Liver (tissue), 9 donors: ENCODE measurements around the gene RECK. TPM values are rescaled to one million over a fixed set of nuclear protein-coding genes. Genes with fewer than 3 reads are reported as not detected.
A peak's percentile ranks its signal among the peaks of the same experiment; 100 is the strongest.

ENCODE experiments used
- DNase-seq: peaks from one replicate; pipeline ENCODE4 v3.0.0-alpha.2; 2017; ENCODE audit warnings: low spot score
- H3K27ac ChIP-seq, 2 donors: one replicate each; pipeline ENCODE4 v1.7.0; 2013; ENCODE audit warnings: inconsistent platforms in 2 of 2, low read length in 2 of 2, control low read depth in 1 of 2, low read depth in 1 of 2, mild to moderate bottlenecking in 1 of 2
- H3K27me3 ChIP-seq, 4 donors: one replicate each; pipeline versions ENCODE4 v1.6.1 to v1.7.0; 2013; ENCODE audit warnings: low read length in 3 of 4, inconsistent platforms in 1 of 4, mild to moderate bottlenecking in 1 of 4, moderate library complexity in 1 of 4; ENCODE audit not compliant: control insufficient read depth in 4 of 4, insufficient read depth in 4 of 4
- H3K36me3 ChIP-seq, 4 donors: one replicate each; pipeline versions ENCODE4 v1.6.1 to v1.7.0; 2013; ENCODE audit warnings: low read length in 3 of 4, mild to moderate bottlenecking in 3 of 4, low read depth in 1 of 4, moderate library complexity in 1 of 4; ENCODE audit not compliant: control insufficient read depth in 4 of 4, insufficient read depth in 3 of 4
- H3K4me1 ChIP-seq, 4 donors: one replicate each; pipeline versions ENCODE4 v1.6.1 to v1.7.0; 2013; ENCODE audit warnings: low read length in 3 of 4, mild to moderate bottlenecking in 3 of 4, moderate library complexity in 1 of 4; ENCODE audit not compliant: control insufficient read depth in 4 of 4, insufficient read depth in 4 of 4
- H3K4me3 ChIP-seq, 3 donors: one replicate each; pipeline versions ENCODE4 v1.6.1 to v1.7.0; 2013; ENCODE audit warnings: low read length in 3 of 3, control low read depth in 1 of 3, low read depth in 1 of 3, mild to moderate bottlenecking in 1 of 3
- H3K9ac ChIP-seq, 2 donors: one replicate each; pipeline ENCODE4 v1.7.0; 2013; ENCODE audit warnings: low read length in 2 of 2, mild to moderate bottlenecking in 2 of 2, moderate library complexity in 2 of 2, control low read depth in 1 of 2, low read depth in 1 of 2
- H3K9me3 ChIP-seq, 4 donors: one replicate each; pipeline versions ENCODE4 v1.6.1 to v1.7.0; 2013; ENCODE audit warnings: low read length in 3 of 4; ENCODE audit not compliant: control insufficient read depth in 4 of 4
- EGR1 ChIP-seq, 2 donors: IDR thresholded peaks; 2 replicates each; pipeline ENCODE4 v1.6.1; 2016 to 2018; ENCODE audit warnings: antibody characterized with exemption in 2 of 2, low read depth in 2 of 2
- FOXA1 ChIP-seq: IDR thresholded peaks from 2 replicates; pipeline ENCODE4 v1.6.1; 2016; ENCODE audit warnings: antibody characterized with exemption
- FOXA2 ChIP-seq: IDR thresholded peaks from 2 replicates; pipeline ENCODE4 v1.6.1; 2016; ENCODE audit warnings: antibody characterized with exemption
- GABPA ChIP-seq, 2 donors: IDR thresholded peaks in 1 of 2; conservative IDR thresholded peaks in 1 of 2; 2 replicates each; pipeline ENCODE4 v1.6.1; 2016; ENCODE audit warnings: antibody characterized with exemption in 2 of 2, mild to moderate bottlenecking in 1 of 2, moderate library complexity in 1 of 2
- HNF4A ChIP-seq, 2 donors: conservative IDR thresholded peaks; 2 replicates each; pipeline ENCODE4 v1.6.1; 2016; ENCODE audit warnings: antibody characterized with exemption in 2 of 2, mild to moderate bottlenecking in 2 of 2
- HNF4G ChIP-seq: IDR thresholded peaks from 2 replicates; pipeline ENCODE4 v1.6.1; 2016; ENCODE audit warnings: antibody characterized with exemption
- JUND ChIP-seq, 2 donors: IDR thresholded peaks; 2 replicates each; pipeline ENCODE4 v1.6.1; 2016; ENCODE audit warnings: antibody characterized with exemption in 2 of 2
- NR2F2 ChIP-seq: IDR thresholded peaks from 2 replicates; pipeline ENCODE4 v1.6.1; 2016; ENCODE audit warnings: antibody characterized with exemption
- RAD21 ChIP-seq, 2 donors: IDR thresholded peaks; 2 replicates each; pipeline ENCODE4 v1.6.1; 2016; ENCODE audit warnings: antibody characterized with exemption in 2 of 2, mild to moderate bottlenecking in 2 of 2
- REST ChIP-seq: IDR thresholded peaks from 2 replicates; pipeline ENCODE4 v1.6.1; 2016; ENCODE audit warnings: antibody characterized with exemption, mild to moderate bottlenecking
- RXRA ChIP-seq, 2 donors: IDR thresholded peaks; 2 replicates each; pipeline ENCODE4 v1.6.1; 2017 to 2018; ENCODE audit warnings: antibody characterized with exemption in 2 of 2, mild to moderate bottlenecking in 1 of 2
- SP1 ChIP-seq: IDR thresholded peaks from 2 replicates; pipeline ENCODE4 v1.6.1; 2018; ENCODE audit warnings: antibody characterized with exemption, mild to moderate bottlenecking
- TAF1 ChIP-seq: conservative IDR thresholded peaks from 2 replicates; pipeline ENCODE4 v1.6.1; 2016; ENCODE audit warnings: antibody characterized with exemption, mild to moderate bottlenecking
- YY1 ChIP-seq: IDR thresholded peaks from 2 replicates; pipeline ENCODE4 v1.6.1; 2016; ENCODE audit warnings: antibody characterized with exemption, mild to moderate bottlenecking
- ZBTB33 ChIP-seq: IDR thresholded peaks from 2 replicates; pipeline ENCODE4 v1.6.1; 2016; ENCODE audit warnings: antibody characterized with exemption
- WGBS: extraction: QIAGEN DNeasy Blood & Tissue Kit; methylation state at CpG from one replicate; pipeline ENCODE4 v1.1.7; 2013; 5-methylcytosine and 5-hydroxymethylcytosine counted together
- polyA plus RNA-seq, 2 donors: library from polyadenylated mRNA; stranded (reverse) in 1 of 2; unstranded in 1 of 2; fragments of 200-250 nt in 1 of 2; fragments of >200 nt in 1 of 2; fragmentation: Nextera tagmentation in 1 of 2; extraction: Ambion mirVana in 1 of 2; gene quantifications; one replicate each; pipeline versions ENCODE4 v1.2.1 to v1.2.3, GENCODE V29; 2013 to 2015
- total RNA-seq, 2 donors: library from RNA; depleted of rRNA; stranded (reverse); fragments of >200 nt; gene quantifications; one replicate each; pipeline ENCODE4 v1.2.3, GENCODE V29; 2014
- TF ChIP-seq, protein P1 (sequence below): IDR thresholded peaks from 2 replicates; pipeline ENCODE4 v1.6.1; 2016; ENCODE audit warnings: antibody characterized with exemption
- TF ChIP-seq, protein P2 (sequence below): IDR thresholded peaks from 2 replicates; pipeline ENCODE4 v1.6.1; 2016; ENCODE audit warnings: antibody characterized with exemption
- TF ChIP-seq, protein P3 (sequence below): fragments of 150-350 bp; IDR thresholded peaks from 2 replicates; pipeline ENCODE4 v1.5.1; 2017; ENCODE audit warnings: improper control_type of control experiment, low read depth, low read length; ENCODE audit not compliant: missing input control
- donor health status: healthy.
- donor health status: healthy.
- donor health status: healthy.
- donor health status: healthy.
- donor health status: healthy.

The RECK gene
- total and polyA plus RNA-seq, 4 donors: 2.1 to 3.5 (median 2.3) TPM

GRCh38 chr9:36151316-36152210, 114.8 kb downstream of the RECK start:
- H3K9me3 ChIP-seq: no peaks in the 10 kb centered on the region
- H3K27me3 ChIP-seq: no peaks in the 10 kb centered on the region
- peak overlapping the region in 1 of 2 donors; percentile 13 for H3K9ac ChIP-seq
- H3K27ac ChIP-seq: peak overlapping the region; percentile 6 to 78
- H3K36me3 ChIP-seq: no peaks in the 10 kb centered on the region
- H3K4me3 ChIP-seq: no peak overlapping the region
- 72% methylated on average over 14 of the region's 14 CpGs for WGBS
- TF ChIP-seq SP1 (no peak), JUND (IDR thresholded peaks at IDR 0.05) (no peak), RAD21 (IDR thresholded peaks at IDR 0.05) (no peak), HNF4G (no peak), REST (no peak), ZBTB33 (no peak), FOXA2 (no peak), HNF4A (conservative IDR thresholded peaks at IDR 0.05) (no peak), TAF1 (no peak), YY1 (no peak), RXRA (IDR thresholded peaks at IDR 0.05) (no peak), EGR1 (IDR thresholded peaks at IDR 0.05; ENCODE audit: low read depth in 2 of 2) (no peak), NR2F2 (no peak), GABPA (IDR thresholded peaks at IDR 0.05 in 1 of 2, conservative IDR thresholded peaks at IDR 0.05 in 1 of 2) (no peak), FOXA1 (no peak)
- TF ChIP-seq, protein P1, sequence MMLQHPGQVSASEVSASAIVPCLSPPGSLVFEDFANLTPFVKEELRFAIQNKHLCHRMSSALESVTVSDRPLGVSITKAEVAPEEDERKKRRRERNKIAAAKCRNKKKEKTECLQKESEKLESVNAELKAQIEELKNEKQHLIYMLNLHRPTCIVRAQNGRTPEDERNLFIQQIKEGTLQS: no peak
- TF ChIP-seq, protein P2, sequence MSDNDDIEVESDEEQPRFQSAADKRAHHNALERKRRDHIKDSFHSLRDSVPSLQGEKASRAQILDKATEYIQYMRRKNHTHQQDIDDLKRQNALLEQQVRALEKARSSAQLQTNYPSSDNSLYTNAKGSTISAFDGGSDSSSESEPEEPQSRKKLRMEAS: no peak
- TF ChIP-seq, protein P3, sequence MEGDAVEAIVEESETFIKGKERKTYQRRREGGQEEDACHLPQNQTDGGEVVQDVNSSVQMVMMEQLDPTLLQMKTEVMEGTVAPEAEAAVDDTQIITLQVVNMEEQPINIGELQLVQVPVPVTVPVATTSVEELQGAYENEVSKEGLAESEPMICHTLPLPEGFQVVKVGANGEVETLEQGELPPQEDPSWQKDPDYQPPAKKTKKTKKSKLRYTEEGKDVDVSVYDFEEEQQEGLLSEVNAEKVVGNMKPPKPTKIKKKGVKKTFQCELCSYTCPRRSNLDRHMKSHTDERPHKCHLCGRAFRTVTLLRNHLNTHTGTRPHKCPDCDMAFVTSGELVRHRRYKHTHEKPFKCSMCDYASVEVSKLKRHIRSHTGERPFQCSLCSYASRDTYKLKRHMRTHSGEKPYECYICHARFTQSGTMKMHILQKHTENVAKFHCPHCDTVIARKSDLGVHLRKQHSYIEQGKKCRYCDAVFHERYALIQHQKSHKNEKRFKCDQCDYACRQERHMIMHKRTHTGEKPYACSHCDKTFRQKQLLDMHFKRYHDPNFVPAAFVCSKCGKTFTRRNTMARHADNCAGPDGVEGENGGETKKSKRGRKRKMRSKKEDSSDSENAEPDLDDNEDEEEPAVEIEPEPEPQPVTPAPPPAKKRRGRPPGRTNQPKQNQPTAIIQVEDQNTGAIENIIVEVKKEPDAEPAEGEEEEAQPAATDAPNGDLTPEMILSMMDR: no peak
- no peak for DNase-seq
- H3K4me1 ChIP-seq: peaks cover 0 to 8% (median 3%) of the 10 kb centered on the region in 4 donors
